Naive B cell (primary cell): ENCODE data around the gene IGFN1. TPM values are rescaled to one million over a fixed set of nuclear protein-coding genes. Genes with fewer than 3 reads are reported as not detected.

Experiments
- ATAC-seq, 2 donors: fragments of 150-1000 bp; cut with Tn5 transposase; 2 replicates each; pipeline ENCODE4 v1.10.0; 2021; ENCODE audit warnings: low read depth in 2 of 2, mild to moderate bottlenecking in 2 of 2, moderate library complexity in 2 of 2
- DNase-seq: peaks from one replicate; pipeline ENCODE4 v3.0.0; 2022
- H3K27ac Mint-ChIP-seq, 6 donors: one replicate each; pipeline ENCODE4 v1.8.0; 2020 to 2022; ENCODE audit warnings: mild to moderate bottlenecking in 6 of 6, mixed read lengths in 6 of 6, moderate library complexity in 5 of 6, inconsistent platforms in 2 of 6
- H3K27me3 Mint-ChIP-seq, 3 donors: one replicate each; pipeline ENCODE4 v1.8.0; 2021 to 2022; ENCODE audit warnings: mixed read lengths in 3 of 3, mild to moderate bottlenecking in 1 of 3
- H3K36me3 Mint-ChIP-seq, 2 donors: one replicate each; pipeline ENCODE4 v1.8.0; 2020 to 2022; ENCODE audit warnings: mixed read lengths in 2 of 2, inconsistent platforms in 1 of 2, mild to moderate bottlenecking in 1 of 2
- H3K4me1 Mint-ChIP-seq, 3 donors: one replicate each; pipeline ENCODE4 v1.8.0; 2020 to 2022; ENCODE audit warnings: mixed read lengths in 3 of 3, inconsistent platforms in 1 of 3, mild to moderate bottlenecking in 1 of 3, moderate library complexity in 1 of 3
- H3K4me3 Mint-ChIP-seq, 8 donors: one replicate each; pipeline ENCODE4 v1.8.0; 2020 to 2022; ENCODE audit warnings: mild to moderate bottlenecking in 8 of 8, mixed read lengths in 8 of 8, moderate library complexity in 8 of 8, inconsistent platforms in 2 of 8
- H3K9me3 Mint-ChIP-seq, 7 donors: one replicate each; pipeline ENCODE4 v1.8.0; 2020 to 2022; ENCODE audit warnings: mixed read lengths in 7 of 7, mild to moderate bottlenecking in 5 of 7, inconsistent platforms in 2 of 7, moderate library complexity in 1 of 7
- polyA plus RNA-seq, 6 donors: library from polyadenylated mRNA; unstranded; fragments of 300-500 nt; fragmentation: Illumina TruSeq; gene quantifications; one replicate each; pipeline ENCODE4 v1.2.3, GENCODE V29; 2021; ENCODE audit warnings: low read depth in 6 of 6

Gene IGFN1
- polyA plus RNA-seq: not detected

GRCh38 chr1:201190624-201191051 is at the start of gene IGFN1:
Gene IGFN1 (plus strand): TSS chr1:201190824. CDS start chr1:201193294, 2,470 bp downstream.
- peak within 1 kb of the TSS in 2 of 6 donors; percentile 42 to 60 for H3K27ac Mint-ChIP-seq
- H3K27me3 Mint-ChIP-seq: peaks cover 28 to 51% (median 29%) of the 10 kb centered on the region in 3 donors
- DNase-seq (no peak), ATAC-seq (no peak)
- no peak within 1 kb of the TSS for H3K4me3 Mint-ChIP-seq
- H3K4me1 Mint-ChIP-seq: no peaks in the 10 kb centered on the region
- H3K9me3 Mint-ChIP-seq: no peaks in the 10 kb centered on the region
- no peaks in the 10 kb centered on the region for H3K36me3 Mint-ChIP-seq

GRCh38 chr1:201140941-201141260 is 49.7 kb upstream of the IGFN1 start:
- Mint-ChIP-seq H3K4me3 (no peak overlapping the region), H3K9me3 (no peaks in the 10 kb centered on the region), H3K27me3 (no peaks in the 10 kb centered on the region), H3K4me1 (peaks cover 7 to 15% (median 8%) of the 10 kb centered on the region in 3 donors), H3K27ac (peak overlapping the region in 3 of 6 donors; percentile 75 to 84 (median 78)), H3K36me3 (peaks cover 17 to 40% of the 10 kb centered on the region in 2 donors)
- DNase-seq (no peak), ATAC-seq (no peak)

DNA sequence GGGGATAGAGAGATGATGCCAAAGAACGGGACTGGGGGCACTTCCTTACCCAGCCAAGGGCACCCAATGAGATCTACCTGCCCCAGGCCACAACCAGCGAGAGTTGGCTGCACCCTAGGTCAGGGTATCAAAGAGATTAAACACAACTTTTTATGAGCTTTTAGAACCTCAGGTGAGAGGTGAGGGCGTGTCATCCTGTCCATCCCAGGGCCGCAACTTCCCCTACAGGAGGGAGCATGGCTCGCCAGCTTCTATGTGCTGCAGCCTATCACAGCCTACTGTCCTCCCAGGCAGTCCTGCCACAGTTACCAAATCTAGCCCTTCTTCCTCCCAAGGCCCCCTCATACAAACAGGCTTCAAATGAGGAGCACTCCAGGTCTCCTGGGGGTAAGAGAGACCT is 49.2 kb upstream of the IGFN1 start:
- H3K4me3 Mint-ChIP-seq: no peak overlapping the region
- H3K4me1 Mint-ChIP-seq: peaks cover 7 to 15% (median 8%) of the 10 kb centered on the region in 3 donors
- peaks cover 16 to 45% of the 10 kb centered on the region in 2 donors for H3K36me3 Mint-ChIP-seq
- no peaks in the 10 kb centered on the region for H3K9me3 Mint-ChIP-seq
- H3K27ac Mint-ChIP-seq: peak overlapping the region in 1 of 6 donors; percentile 37
- DNase-seq (no peak), ATAC-seq (no peak)
- H3K27me3 Mint-ChIP-seq: no peaks in the 10 kb centered on the region

- H3K4me1 Mint-ChIP-seq: peaks cover 7 to 15% (median 8%) of the 10 kb centered on the region in 3 donors
- H3K36me3 Mint-ChIP-seq: peaks cover 19 to 53% of the 10 kb centered on the region in 2 donors
- H3K9me3 Mint-ChIP-seq: no peaks in the 10 kb centered on the region
- no peaks in the 10 kb centered on the region for H3K27me3 Mint-ChIP-seq
- DNase-seq (no peak), ATAC-seq (no peak)
- no peak overlapping the region for H3K4me3 Mint-ChIP-seq
- H3K27ac Mint-ChIP-seq: peak overlapping the region in 2 of 6 donors; percentile 37 to 54
Observed at GRCh38 chr1:201142011-201142848, 48.4 kb upstream of the IGFN1 start.

DNA sequence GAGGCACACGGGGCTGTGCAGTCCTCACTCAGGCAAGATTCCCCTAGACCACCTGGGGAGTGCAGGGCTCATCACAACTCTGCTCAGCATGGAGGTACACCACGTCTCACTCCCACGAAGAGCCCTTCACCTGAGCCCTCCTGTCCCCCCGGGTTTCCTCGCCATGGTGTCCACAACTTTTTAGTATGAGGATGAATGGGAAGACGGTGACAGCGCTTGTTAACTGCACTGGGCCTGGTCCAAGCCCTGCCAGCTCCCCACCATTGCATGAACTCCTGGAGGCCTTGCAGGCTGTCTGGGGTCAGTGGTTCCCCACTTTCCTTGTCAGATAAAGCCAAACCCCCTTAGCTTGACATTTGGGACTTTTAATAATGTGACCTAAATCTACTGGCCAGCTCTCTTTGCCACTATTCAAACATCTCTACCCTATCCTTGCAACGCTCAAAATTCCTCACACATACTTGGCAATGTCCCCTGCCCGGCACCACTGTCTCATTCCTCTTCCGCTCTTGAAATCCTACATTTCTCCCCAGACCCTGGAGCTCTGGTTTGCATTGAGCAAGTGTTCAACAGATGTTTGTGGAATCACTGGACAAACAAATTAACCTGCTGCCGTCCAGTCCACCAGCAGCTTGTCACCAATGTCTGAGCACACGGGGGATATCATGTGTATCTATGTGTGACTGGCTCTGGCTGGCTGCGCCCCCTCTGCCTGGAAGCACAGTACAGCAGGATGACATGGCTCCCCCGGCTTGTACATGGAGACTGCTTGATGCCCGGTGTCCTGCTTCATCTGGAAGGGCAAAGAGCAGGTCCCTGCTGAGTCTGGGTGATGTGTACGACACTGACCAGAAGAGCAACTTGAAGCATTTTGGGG is 47.5 kb upstream of the IGFN1 start:
- Mint-ChIP-seq H3K36me3 (peaks cover 26 to 61% of the 10 kb centered on the region in 2 donors), H3K4me3 (no peak overlapping the region), H3K27ac (no peak overlapping the region), H3K27me3 (no peaks in the 10 kb centered on the region), H3K9me3 (no peaks in the 10 kb centered on the region), H3K4me1 (peaks cover 7 to 20% (median 8%) of the 10 kb centered on the region in 3 donors)
- DNase-seq: no peak
- no peak for ATAC-seq

- no peak overlapping the region for H3K27ac Mint-ChIP-seq
- H3K27me3 Mint-ChIP-seq: no peaks in the 10 kb centered on the region
- peak overlapping the region in 1 of 8 donors; percentile 9 for H3K4me3 Mint-ChIP-seq
- no peaks in the 10 kb centered on the region for H3K9me3 Mint-ChIP-seq
- peaks cover 7 to 15% (median 8%) of the 10 kb centered on the region in 3 donors for H3K4me1 Mint-ChIP-seq
- ATAC-seq: no peak
- peaks cover 26 to 61% of the 10 kb centered on the region in 2 donors for H3K36me3 Mint-ChIP-seq
- no peak for DNase-seq
Observed at GRCh38 chr1:201143726-201144635, 46.6 kb upstream of the IGFN1 start.

DNA sequence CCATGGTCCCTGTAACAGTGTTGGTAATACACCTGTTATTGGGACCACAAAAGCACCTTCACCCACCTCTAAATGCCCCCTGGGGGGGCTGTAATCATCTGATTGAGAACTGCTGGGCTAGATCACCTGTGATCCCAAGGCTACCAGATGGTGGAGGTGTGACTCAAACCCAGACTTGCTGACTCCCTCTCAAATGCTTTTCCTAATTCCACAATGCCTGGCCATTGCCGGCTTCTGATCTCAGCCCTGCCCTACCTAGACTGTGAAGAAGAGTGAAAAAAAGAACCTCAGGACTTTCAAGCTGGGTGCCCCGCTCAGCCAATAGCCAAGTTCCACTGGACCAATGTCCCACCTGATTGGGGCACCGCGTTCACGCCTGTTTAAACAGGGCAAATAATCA is 45.9 kb upstream of the IGFN1 start:
- Mint-ChIP-seq H3K4me1 (peaks cover 7 to 11% (median 8%) of the 10 kb centered on the region in 3 donors), H3K9me3 (no peaks in the 10 kb centered on the region), H3K4me3 (no peak overlapping the region), H3K27ac (no peak overlapping the region), H3K36me3 (peaks cover 31 to 61% of the 10 kb centered on the region in 2 donors), H3K27me3 (no peaks in the 10 kb centered on the region)
- ATAC-seq (no peak), DNase-seq (no peak)

GRCh38 chr1:201145132-201145531 is 45.5 kb upstream of the IGFN1 start:
- H3K4me1 Mint-ChIP-seq: peaks cover 4 to 8% (median 5%) of the 10 kb centered on the region in 3 donors
- no peaks in the 10 kb centered on the region for H3K27me3 Mint-ChIP-seq
- DNase-seq (no peak), ATAC-seq (no peak)
- H3K9me3 Mint-ChIP-seq: no peaks in the 10 kb centered on the region
- peaks cover 31 to 61% of the 10 kb centered on the region in 2 donors for H3K36me3 Mint-ChIP-seq
- peak overlapping the region in 1 of 8 donors; percentile 42 for H3K4me3 Mint-ChIP-seq
- H3K27ac Mint-ChIP-seq: no peak overlapping the region

DNA sequence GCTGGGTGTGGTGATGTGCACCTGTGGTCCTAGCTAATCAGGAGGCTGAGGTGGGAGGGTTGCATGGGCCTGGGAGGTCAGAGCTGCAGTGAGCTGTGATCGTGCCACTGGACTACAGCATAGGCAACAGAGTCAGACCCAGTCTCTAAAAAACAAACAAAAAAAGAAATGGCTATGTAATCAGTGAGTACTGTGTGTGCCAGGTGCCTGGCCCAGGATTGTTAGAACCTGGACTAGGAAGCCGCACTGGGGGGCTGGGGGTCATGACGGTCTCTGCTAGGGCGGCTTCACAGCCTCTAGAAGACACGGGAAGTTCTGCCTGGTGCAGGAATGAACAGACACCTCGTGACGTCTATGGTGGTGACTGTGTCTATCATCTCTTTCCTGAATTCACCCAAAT is 44.8 kb upstream of the IGFN1 start:
- H3K36me3 Mint-ChIP-seq: peaks cover 32 to 61% of the 10 kb centered on the region in 2 donors

GRCh38 chr1:201146626-201147390 is 43.8 kb upstream of the IGFN1 start:
- Mint-ChIP-seq H3K4me1 (peaks cover 3 to 8% (median 6%) of the 10 kb centered on the region in 3 donors), H3K9me3 (no peaks in the 10 kb centered on the region), H3K36me3 (peaks cover 40 to 63% of the 10 kb centered on the region in 2 donors), H3K27me3 (no peaks in the 10 kb centered on the region), H3K4me3 (no peak overlapping the region), H3K27ac (no peak overlapping the region)
- no peak for DNase-seq
- ATAC-seq: no peak

More for the DNA sequence above, 44.8 kb upstream of the IGFN1 start:
- no peaks in the 10 kb centered on the region for H3K9me3 Mint-ChIP-seq
- H3K4me3 Mint-ChIP-seq: no peak overlapping the region
- peaks cover 3 to 6% (median 6%) of the 10 kb centered on the region in 3 donors for H3K4me1 Mint-ChIP-seq
- no peak for ATAC-seq
- peak overlapping the region in 1 of 6 donors; percentile 30 for H3K27ac Mint-ChIP-seq
- no peaks in the 10 kb centered on the region for H3K27me3 Mint-ChIP-seq
- DNase-seq: no peak

GRCh38 chr1:201147396-201148015 is 43.1 kb upstream of the IGFN1 start:
- ATAC-seq: no peak

GRCh38 chr1:201149400-201149799 is 41.2 kb upstream of the IGFN1 start:
- Mint-ChIP-seq H3K27ac (no peak overlapping the region), H3K4me1 (peaks cover 10 to 17% (median 17%) of the 10 kb centered on the region in 3 donors), H3K36me3 (peaks cover 34 to 39% of the 10 kb centered on the region in 2 donors), H3K4me3 (peak overlapping the region in 1 of 8 donors; percentile 64), H3K27me3 (no peaks in the 10 kb centered on the region), H3K9me3 (no peaks in the 10 kb centered on the region)
- no peak for ATAC-seq
- DNase-seq: peak; percentile 9

More at GRCh38 chr1:201147396-201148015, 43.1 kb upstream of the IGFN1 start:
- H3K27me3 Mint-ChIP-seq: no peaks in the 10 kb centered on the region
- no peaks in the 10 kb centered on the region for H3K9me3 Mint-ChIP-seq
- no peak overlapping the region for H3K4me3 Mint-ChIP-seq
- no peak for DNase-seq
- peaks cover 40 to 58% of the 10 kb centered on the region in 2 donors for H3K36me3 Mint-ChIP-seq
- H3K4me1 Mint-ChIP-seq: peaks cover 3 to 10% (median 9%) of the 10 kb centered on the region in 3 donors
- H3K27ac Mint-ChIP-seq: peak overlapping the region in 1 of 6 donors; percentile 58
